GM18907 (cell line): ENCODE measurements around the gene EIF4E2.
"Not testable (repeated sequence)": the region's sequence is repeated elsewhere in the genome, so short reads cannot be mapped to it uniquely, and the experiment has no call there.

ENCODE experiments used
- ATAC-seq: cut with Tn5 transposase; IDR thresholded peaks from one replicate; pipeline ENCODE4 v1.9.1; 2021; ENCODE audit warnings: mild to moderate bottlenecking, moderate library complexity; ENCODE audit not compliant: unreplicated experiment

The EIF4E2 gene

GRCh38 chr2:232562515-232563151 lies 12.1 kb downstream of the EIF4E2 start:
- ATAC-seq, result no peak

GRCh38 chr2:232563580-232563979 lies 13.1 kb downstream of the EIF4E2 start:
- ATAC-seq, result no peak

GRCh38 chr2:232567721-232568120 lies 17.2 kb downstream of the EIF4E2 start:
- no peak for ATAC-seq

- no peak for ATAC-seq
These were observed 17.7 kb downstream of the EIF4E2 start for GRCh38 chr2:232568161-232568560.

GRCh38 chr2:232569541-232569940 lies 19.1 kb downstream of the EIF4E2 start:
- no peak for ATAC-seq

- not testable (repeated sequence) for ATAC-seq
These were observed 20.0 kb downstream of the EIF4E2 start for GRCh38 chr2:232570481-232570880.

GRCh38 chr2:232571026-232571474 lies 20.6 kb downstream of the EIF4E2 start:
- no peak for ATAC-seq

GRCh38 chr2:232573042-232573441 lies 22.6 kb downstream of the EIF4E2 start:
- ATAC-seq, result no peak

- ATAC-seq, result no peak
These were observed 23.4 kb downstream of the EIF4E2 start for GRCh38 chr2:232573771-232574435.

- no peak for ATAC-seq
These were observed 24.4 kb downstream of the EIF4E2 start for GRCh38 chr2:232574674-232575403.

GRCh38 chr2:232575404-232575746 lies 24.9 kb downstream of the EIF4E2 start:
- no peak for ATAC-seq

GRCh38 chr2:232576995-232577394 lies 26.5 kb downstream of the EIF4E2 start:
- ATAC-seq, result no peak

GRCh38 chr2:232577841-232578240 lies 27.4 kb downstream of the EIF4E2 start:
- no peak for ATAC-seq

- no peak for ATAC-seq
These were observed 28.1 kb downstream of the EIF4E2 start for GRCh38 chr2:232578626-232579025.

- ATAC-seq, result no peak
These were observed 30.1 kb downstream of the EIF4E2 start for GRCh38 chr2:232580648-232580981.

- no peak for ATAC-seq
These were observed 31.2 kb downstream of the EIF4E2 start for GRCh38 chr2:232581725-232582124.

GRCh38 chr2:232584238-232584637 lies 33.7 kb downstream of the EIF4E2 start:
- ATAC-seq, result no peak

GRCh38 chr2:232586943-232587505 lies 36.5 kb downstream of the EIF4E2 start:
- ATAC-seq, result no peak

- no peak for ATAC-seq
These were observed 37.0 kb downstream of the EIF4E2 start for GRCh38 chr2:232587512-232587911.

- ATAC-seq, result no peak
These were observed 37.5 kb downstream of the EIF4E2 start for GRCh38 chr2:232588031-232588430.

GRCh38 chr2:232588680-232589585 lies 38.4 kb downstream of the EIF4E2 start:
- no peak for ATAC-seq
